ENCODE measurements around the gene CD9.
"Not testable (repeated sequence)": the region's sequence is repeated elsewhere in the genome, so short reads cannot be mapped to it uniquely, and the experiment has no call there.

The CD9 gene

GRCh38 chr12:6158749-6159148 is 41.5 kb upstream of the CD9 start:
- WGBS, 2 donors (ENCODE audit: extremely low coverage in 2 of 2, insufficient read length in 2 of 2, insufficient replicate concordance in 1 of 2): no CpG with 5 or more reads among the region's 11 CpGs
- Histone ChIP-seq H3K27ac (replicated peaks; ENCODE audit: low read length) (no peak overlapping the region), H3K4ac (ENCODE audit: low read length) (no peak overlapping the region), H3K18ac (ENCODE audit: low read length) (no peak overlapping the region), H3K4me1 (ENCODE audit: control insufficient read depth in 2 of 2, insufficient read depth in 1 of 2, low read depth in 1 of 2, low read length in 2 of 2) (peaks cover 0 to 2% of the 10 kb centered on the region in 2 donors), H3K79me1 (ENCODE audit: low read depth, low read length) (no peaks in the 10 kb centered on the region), H3K14ac (ENCODE audit: low read length) (no peak overlapping the region), H2AK5ac (ENCODE audit: low read depth, low read length) (no peak overlapping the region), H3K9me3 (replicated peaks in 1 of 2; ENCODE audit: control insufficient read depth in 2 of 2, insufficient read depth in 1 of 2, low read depth in 1 of 2, low read length in 2 of 2) (no peaks in the 10 kb centered on the region), H4K8ac (ENCODE audit: low read depth, low read length) (no peak overlapping the region), H3K23ac (ENCODE audit: low read depth, low read length, poor library complexity) (no peak overlapping the region), H2BK5ac (ENCODE audit: low read length) (no peak overlapping the region), H3K27me3 (ENCODE audit: control insufficient read depth in 3 of 3, insufficient read depth in 3 of 3, low read depth in 1 of 3, low read length in 3 of 3) (no peaks in the 10 kb centered on the region), H3K36me3 (replicated peaks in 1 of 2; ENCODE audit: control insufficient read depth in 2 of 2, insufficient read depth in 2 of 2, low read length in 2 of 2) (no peaks in the 10 kb centered on the region), H3K4me2 (ENCODE audit: insufficient read depth, low read length, poor library complexity, severe bottlenecking) (no peak overlapping the region), H4K91ac (ENCODE audit: low read depth, low read length, poor library complexity) (no peak overlapping the region), H2BK120ac (ENCODE audit: low read depth, low read length) (no peak overlapping the region), H2BK15ac (ENCODE audit: low read length) (no peak overlapping the region), H2BK12ac (ENCODE audit: low read length) (no peak overlapping the region), H3K4me3 (ENCODE audit: low read length in 2 of 2) (no peak overlapping the region), H3K9ac (ENCODE audit: low read depth, low read length, poor library complexity) (no peak overlapping the region), H2AFZ (ENCODE audit: low read length) (peak overlapping the region; percentile 59)
- no peak for DNase-seq (ENCODE audit: low spot score)

GRCh38 chr12:6159166-6160011 is 40.8 kb upstream of the CD9 start:
- WGBS, 2 donors (ENCODE audit: extremely low coverage in 2 of 2, insufficient read length in 2 of 2, insufficient replicate concordance in 1 of 2): no CpG with 5 or more reads among the region's 50 CpGs
- H2AK5ac ChIP-seq (ENCODE audit: low read depth, low read length); H4K8ac ChIP-seq (ENCODE audit: low read depth, low read length); H3K4ac ChIP-seq (ENCODE audit: low read length); H3K18ac ChIP-seq (ENCODE audit: low read length); H3K27me3 ChIP-seq (ENCODE audit: control insufficient read depth in 3 of 3, insufficient read depth in 3 of 3, low read depth in 1 of 3, low read length in 3 of 3); H3K9ac ChIP-seq (ENCODE audit: low read depth, low read length, poor library complexity); H3K23ac ChIP-seq (ENCODE audit: low read depth, low read length, poor library complexity); DNase-seq (ENCODE audit: low spot score); H2BK5ac ChIP-seq (ENCODE audit: low read length); H3K9me3 ChIP-seq (replicated peaks in 1 of 2; ENCODE audit: control insufficient read depth in 2 of 2, insufficient read depth in 1 of 2, low read depth in 1 of 2, low read length in 2 of 2); H2BK12ac ChIP-seq (ENCODE audit: low read length); H3K27ac ChIP-seq (replicated peaks; ENCODE audit: low read length); H4K91ac ChIP-seq (ENCODE audit: low read depth, low read length, poor library complexity); H3K79me1 ChIP-seq (ENCODE audit: low read depth, low read length); H3K14ac ChIP-seq (ENCODE audit: low read length); H3K4me3 ChIP-seq (ENCODE audit: low read length in 2 of 2); H2BK15ac ChIP-seq (ENCODE audit: low read length); H3K4me1 ChIP-seq (ENCODE audit: control insufficient read depth in 2 of 2, insufficient read depth in 1 of 2, low read depth in 1 of 2, low read length in 2 of 2); H2BK120ac ChIP-seq (ENCODE audit: low read depth, low read length); H2AFZ ChIP-seq (ENCODE audit: low read length); H3K36me3 ChIP-seq (replicated peaks in 1 of 2; ENCODE audit: control insufficient read depth in 2 of 2, insufficient read depth in 2 of 2, low read length in 2 of 2); H3K4me2 ChIP-seq (ENCODE audit: insufficient read depth, low read length, poor library complexity, severe bottlenecking): not testable (repeated sequence)

- not testable (repeated sequence) for H2BK5ac ChIP-seq (ENCODE audit: low read length); H3K4me3 ChIP-seq (ENCODE audit: low read length in 2 of 2); H2BK120ac ChIP-seq (ENCODE audit: low read depth, low read length)
Measured at GRCh38 chr12:6160049-6160649, 40.1 kb upstream of the CD9 start.

GRCh38 chr12:6161124-6161882 is 38.9 kb upstream of the CD9 start:
- Histone ChIP-seq H3K14ac (ENCODE audit: low read length) (peak overlapping the region; percentile 67), H3K4me1 (ENCODE audit: control insufficient read depth in 2 of 2, insufficient read depth in 1 of 2, low read depth in 1 of 2, low read length in 2 of 2) (peaks cover 0 to 2% of the 10 kb centered on the region in 2 donors), H2BK15ac (ENCODE audit: low read length) (no peak overlapping the region), H3K36me3 (replicated peaks in 1 of 2; ENCODE audit: control insufficient read depth in 2 of 2, insufficient read depth in 2 of 2, low read length in 2 of 2) (no peaks in the 10 kb centered on the region), H4K8ac (ENCODE audit: low read depth, low read length) (no peak overlapping the region), H3K4me3 (ENCODE audit: low read length in 2 of 2) (no peak overlapping the region), H3K27me3 (ENCODE audit: control insufficient read depth in 3 of 3, insufficient read depth in 3 of 3, low read depth in 1 of 3, low read length in 3 of 3) (no peaks in the 10 kb centered on the region), H3K4me2 (ENCODE audit: insufficient read depth, low read length, poor library complexity, severe bottlenecking) (no peak overlapping the region), H3K27ac (replicated peaks; ENCODE audit: low read length) (no peak overlapping the region), H2AFZ (ENCODE audit: low read length) (peak overlapping the region; percentile 53), H4K91ac (ENCODE audit: low read depth, low read length, poor library complexity) (no peak overlapping the region), H3K23ac (ENCODE audit: low read depth, low read length, poor library complexity) (no peak overlapping the region), H3K9ac (ENCODE audit: low read depth, low read length, poor library complexity) (peak overlapping the region; percentile 34), H2AK5ac (ENCODE audit: low read depth, low read length) (peak overlapping the region; percentile 9), H2BK12ac (ENCODE audit: low read length) (no peak overlapping the region), H3K18ac (ENCODE audit: low read length) (peak overlapping the region; percentile 79), H3K9me3 (replicated peaks in 1 of 2; ENCODE audit: control insufficient read depth in 2 of 2, insufficient read depth in 1 of 2, low read depth in 1 of 2, low read length in 2 of 2) (peaks cover 0 to 2% of the 10 kb centered on the region in 2 donors), H3K79me1 (ENCODE audit: low read depth, low read length) (no peaks in the 10 kb centered on the region), H3K4ac (ENCODE audit: low read length) (no peak overlapping the region), H2BK120ac (ENCODE audit: low read depth, low read length) (no peak overlapping the region), H2BK5ac (ENCODE audit: low read length) (no peak overlapping the region)
- whole genome bisulfite sequencing, 2 donors (ENCODE audit: extremely low coverage in 2 of 2, insufficient read length in 2 of 2, insufficient replicate concordance in 1 of 2): no CpG with 5 or more reads among the region's 16 CpGs
- DNase-seq (ENCODE audit: low spot score): no peak

More at GRCh38 chr12:6160049-6160649, 40.1 kb upstream of the CD9 start:
- H3K9me3 ChIP-seq (replicated peaks in 1 of 2; ENCODE audit: control insufficient read depth in 2 of 2, insufficient read depth in 1 of 2, low read depth in 1 of 2, low read length in 2 of 2); H3K18ac ChIP-seq (ENCODE audit: low read length); H3K27ac ChIP-seq (replicated peaks; ENCODE audit: low read length); H3K36me3 ChIP-seq (replicated peaks in 1 of 2; ENCODE audit: control insufficient read depth in 2 of 2, insufficient read depth in 2 of 2, low read length in 2 of 2); H2BK12ac ChIP-seq (ENCODE audit: low read length); H3K79me1 ChIP-seq (ENCODE audit: low read depth, low read length); H3K4me1 ChIP-seq (ENCODE audit: control insufficient read depth in 2 of 2, insufficient read depth in 1 of 2, low read depth in 1 of 2, low read length in 2 of 2); H4K91ac ChIP-seq (ENCODE audit: low read depth, low read length, poor library complexity); H3K14ac ChIP-seq (ENCODE audit: low read length); H4K8ac ChIP-seq (ENCODE audit: low read depth, low read length); H3K23ac ChIP-seq (ENCODE audit: low read depth, low read length, poor library complexity); H3K9ac ChIP-seq (ENCODE audit: low read depth, low read length, poor library complexity); H3K4me2 ChIP-seq (ENCODE audit: insufficient read depth, low read length, poor library complexity, severe bottlenecking); H2AK5ac ChIP-seq (ENCODE audit: low read depth, low read length); H3K27me3 ChIP-seq (ENCODE audit: control insufficient read depth in 3 of 3, insufficient read depth in 3 of 3, low read depth in 1 of 3, low read length in 3 of 3); H3K4ac ChIP-seq (ENCODE audit: low read length); H2BK15ac ChIP-seq (ENCODE audit: low read length); DNase-seq (ENCODE audit: low spot score): not testable (repeated sequence)
- WGBS, 2 donors (ENCODE audit: extremely low coverage in 2 of 2, insufficient read length in 2 of 2, insufficient replicate concordance in 1 of 2): no CpG with 5 or more reads among the region's 19 CpGs
- H2AFZ ChIP-seq (ENCODE audit: low read length): peak overlapping the region; percentile 43

All from neuronal stem cell (in vitro differentiated cells).